Subcutaneous abdominal adipose tissue (tissue), 5 donors: ENCODE results near the gene NEDD4L.

Source experiments
- H3K27ac ChIP-seq: one replicate; pipeline ENCODE4 v1.7.0; 2013; ENCODE audit warnings: low read depth, mild to moderate bottlenecking, inconsistent platforms, low read length, moderate library complexity
- H3K27me3 ChIP-seq, 5 donors: one replicate each; pipeline ENCODE4 v1.7.0; 2013; ENCODE audit warnings: low read length in 5 of 5, inconsistent platforms in 1 of 5; ENCODE audit not compliant: control insufficient read depth in 5 of 5, insufficient read depth in 4 of 5
- H3K36me3 ChIP-seq, 5 donors: one replicate each; pipeline ENCODE4 v1.7.0; 2013; ENCODE audit warnings: low read length in 5 of 5; ENCODE audit not compliant: control insufficient read depth in 5 of 5, insufficient read depth in 5 of 5
- H3K4me1 ChIP-seq, 5 donors: one replicate each; pipeline ENCODE4 v1.7.0; 2013; ENCODE audit warnings: low read length in 5 of 5, mild to moderate bottlenecking in 3 of 5, moderate library complexity in 1 of 5; ENCODE audit not compliant: control insufficient read depth in 5 of 5, insufficient read depth in 5 of 5
- H3K4me3 ChIP-seq, 5 donors: one replicate each; pipeline ENCODE4 v1.7.0; 2013; ENCODE audit warnings: low read length in 5 of 5, low read depth in 1 of 5
- H3K9ac ChIP-seq, 5 donors: one replicate each; pipeline ENCODE4 v1.7.0; 2013; ENCODE audit warnings: low read length in 5 of 5, mild to moderate bottlenecking in 4 of 5, moderate library complexity in 3 of 5
- H3K9me3 ChIP-seq, 5 donors: one replicate each; pipeline ENCODE4 v1.7.0; 2013; ENCODE audit warnings: low read length in 5 of 5; ENCODE audit not compliant: control insufficient read depth in 5 of 5
- donor health status: healthy.
- donor health status: healthy.
- donor health status: healthy.
- donor health status: healthy.
- donor health status: healthy.

The NEDD4L gene

GRCh38 chr18:58061349-58061748 is 17.3 kb downstream of the NEDD4L start:
- H3K27ac ChIP-seq: no peak overlapping the region
- no peaks in the 10 kb centered on the region for H3K36me3 ChIP-seq
- H3K9ac ChIP-seq: no peak overlapping the region
- peaks cover 0 to 3% (median 0%) of the 10 kb centered on the region in 5 donors for H3K4me1 ChIP-seq
- H3K27me3 ChIP-seq: no peaks in the 10 kb centered on the region
- H3K9me3 ChIP-seq: no peaks in the 10 kb centered on the region
- no peak overlapping the region for H3K4me3 ChIP-seq

- H3K27me3 ChIP-seq: no peaks in the 10 kb centered on the region
- H3K9ac ChIP-seq: no peak overlapping the region
- H3K4me3 ChIP-seq: no peak overlapping the region
- H3K36me3 ChIP-seq: no peaks in the 10 kb centered on the region
- no peaks in the 10 kb centered on the region for H3K9me3 ChIP-seq
- H3K4me1 ChIP-seq: peaks cover 0 to 3% (median 0%) of the 10 kb centered on the region in 5 donors
- H3K27ac ChIP-seq: no peak overlapping the region
These were observed 20.5 kb downstream of the NEDD4L start for GRCh38 chr18:58064406-58064998.

GRCh38 chr18:58065956-58066355 is 21.9 kb downstream of the NEDD4L start:
- peaks cover 0 to 3% (median 0%) of the 10 kb centered on the region in 5 donors for H3K4me1 ChIP-seq
- H3K9me3 ChIP-seq: no peaks in the 10 kb centered on the region
- no peak overlapping the region for H3K4me3 ChIP-seq
- H3K27ac ChIP-seq: no peak overlapping the region
- no peaks in the 10 kb centered on the region for H3K36me3 ChIP-seq
- H3K9ac ChIP-seq: no peak overlapping the region
- H3K27me3 ChIP-seq: no peaks in the 10 kb centered on the region

- no peak overlapping the region for H3K27ac ChIP-seq
These were observed 23.6 kb downstream of the NEDD4L start for GRCh38 chr18:58067601-58068000.

GRCh38 chr18:58069099-58069498 is 25.1 kb downstream of the NEDD4L start:
- no peak overlapping the region for H3K27ac ChIP-seq
- no peaks in the 10 kb centered on the region for H3K27me3 ChIP-seq
- no peak overlapping the region for H3K4me3 ChIP-seq
- H3K9me3 ChIP-seq: no peaks in the 10 kb centered on the region
- H3K36me3 ChIP-seq: no peaks in the 10 kb centered on the region
- H3K9ac ChIP-seq: no peak overlapping the region
- H3K4me1 ChIP-seq: no peaks in the 10 kb centered on the region

More at GRCh38 chr18:58067601-58068000, 23.6 kb downstream of the NEDD4L start:
- Histone ChIP-seq H3K4me1 (no peaks in the 10 kb centered on the region), H3K27me3 (no peaks in the 10 kb centered on the region), H3K9ac (no peak overlapping the region), H3K4me3 (no peak overlapping the region), H3K9me3 (no peaks in the 10 kb centered on the region), H3K36me3 (no peaks in the 10 kb centered on the region)

GRCh38 chr18:58069721-58070292 is 25.8 kb downstream of the NEDD4L start:
- Histone ChIP-seq H3K36me3 (no peaks in the 10 kb centered on the region), H3K9me3 (no peaks in the 10 kb centered on the region), H3K9ac (no peak overlapping the region), H3K4me3 (no peak overlapping the region), H3K4me1 (no peaks in the 10 kb centered on the region), H3K27me3 (no peaks in the 10 kb centered on the region), H3K27ac (no peak overlapping the region)

- Histone ChIP-seq H3K27ac (no peak overlapping the region), H3K9ac (no peak overlapping the region), H3K36me3 (no peaks in the 10 kb centered on the region)
These were observed 32.0 kb downstream of the NEDD4L start for GRCh38 chr18:58076052-58076451.

GRCh38 chr18:58077329-58077728 is 33.3 kb downstream of the NEDD4L start:
- H3K27ac ChIP-seq: no peak overlapping the region
- H3K9me3 ChIP-seq: no peaks in the 10 kb centered on the region
- H3K4me3 ChIP-seq: no peak overlapping the region
- H3K36me3 ChIP-seq: no peaks in the 10 kb centered on the region
- no peak overlapping the region for H3K9ac ChIP-seq
- H3K4me1 ChIP-seq: no peaks in the 10 kb centered on the region
- H3K27me3 ChIP-seq: no peaks in the 10 kb centered on the region

More at GRCh38 chr18:58076052-58076451, 32.0 kb downstream of the NEDD4L start:
- H3K27me3 ChIP-seq: no peaks in the 10 kb centered on the region
- no peaks in the 10 kb centered on the region for H3K9me3 ChIP-seq
- H3K4me3 ChIP-seq: no peak overlapping the region
- no peaks in the 10 kb centered on the region for H3K4me1 ChIP-seq

- no peaks in the 10 kb centered on the region for H3K9me3 ChIP-seq
- no peaks in the 10 kb centered on the region for H3K36me3 ChIP-seq
- H3K9ac ChIP-seq: no peak overlapping the region
- no peak overlapping the region for H3K4me3 ChIP-seq
- no peak overlapping the region for H3K27ac ChIP-seq
- no peaks in the 10 kb centered on the region for H3K4me1 ChIP-seq
- H3K27me3 ChIP-seq: no peaks in the 10 kb centered on the region
These were observed 35.0 kb downstream of the NEDD4L start for GRCh38 chr18:58078889-58079573.

- H3K9ac ChIP-seq: no peak overlapping the region
- no peaks in the 10 kb centered on the region for H3K4me1 ChIP-seq
- no peaks in the 10 kb centered on the region for H3K9me3 ChIP-seq
- no peaks in the 10 kb centered on the region for H3K36me3 ChIP-seq
- H3K27me3 ChIP-seq: no peaks in the 10 kb centered on the region
- H3K27ac ChIP-seq: no peak overlapping the region
- H3K4me3 ChIP-seq: no peak overlapping the region
These were observed 36.4 kb downstream of the NEDD4L start for GRCh38 chr18:58080451-58080850.
